NCI-H1092 (cell line): ENCODE measurements around the gene TMCC3.
"Not testable (repeated sequence)": the region's sequence is repeated elsewhere in the genome, so short reads cannot be mapped to it uniquely, and the experiment has no call there.

Experiments used
- DNase-seq: peaks from one replicate; lab custom pipeline; 2025; lab: John Stamatoyannopoulos, UW

Gene TMCC3

GRCh38 chr12:94565683-94566082, 84.7 kb downstream of the TMCC3 start:
- DNase-seq: no peak

- no peak for DNase-seq
Observed at GRCh38 chr12:94563286-94563685, 87.1 kb downstream of the TMCC3 start.

- DNase-seq: peak; percentile 26
Observed at GRCh38 chr12:94561943-94562411, 88.4 kb downstream of the TMCC3 start.

- DNase-seq: no peak
Observed at GRCh38 chr12:94560431-94561221, 89.7 kb downstream of the TMCC3 start.

GRCh38 chr12:94558612-94559011, 91.7 kb downstream of the TMCC3 start:
- no peak for DNase-seq

GRCh38 chr12:94557746-94558295, 92.5 kb downstream of the TMCC3 start:
- DNase-seq: no peak

GRCh38 chr12:94555687-94556086, 94.7 kb downstream of the TMCC3 start:
- no peak for DNase-seq

GRCh38 chr12:94553875-94554274, 96.5 kb downstream of the TMCC3 start:
- no peak for DNase-seq

GRCh38 chr12:94553130-94553519, 97.2 kb downstream of the TMCC3 start:
- DNase-seq: no peak

GRCh38 chr12:94551810-94552209, 98.5 kb downstream of the TMCC3 start:
- no peak for DNase-seq

- no peak for DNase-seq
Observed at GRCh38 chr12:94550964-94551363, 99.4 kb downstream of the TMCC3 start.

GRCh38 chr12:94548833-94549232, 101.5 kb downstream of the TMCC3 start:
- DNase-seq: not testable (repeated sequence)

- DNase-seq: peak; percentile 13
Observed at GRCh38 chr12:94545935-94546771, 104.2 kb downstream of the TMCC3 start.

GRCh38 chr12:94544355-94544754, 106.0 kb downstream of the TMCC3 start:
- DNase-seq: no peak

GRCh38 chr12:94538318-94538717, 112.0 kb downstream of the TMCC3 start:
- no peak for DNase-seq

GRCh38 chr12:94536040-94536965, 114.1 kb downstream of the TMCC3 start:
- peak; percentile 31 for DNase-seq

GRCh38 chr12:94535510-94535921, 114.8 kb downstream of the TMCC3 start:
- peak; percentile 84 for DNase-seq

- peak; percentile 83 for DNase-seq
Observed at GRCh38 chr12:94534774-94535509, 115.4 kb downstream of the TMCC3 start.

GRCh38 chr12:94534278-94534677, 116.1 kb downstream of the TMCC3 start:
- no peak for DNase-seq

GRCh38 chr12:94532490-94533422, 117.6 kb downstream of the TMCC3 start:
- DNase-seq: peak; percentile 69
